Measurements from ENCODE around the gene FERMT3.
A peak's percentile ranks its signal among the peaks of the same experiment; 100 is the strongest.

The FERMT3 gene

GRCh38 chr11:64265176-64266160 is 58.9 kb downstream of the FERMT3 start:
- Histone ChIP-seq H3K36me3 (ENCODE audit: control insufficient read depth in 4 of 4, insufficient read depth in 4 of 4, low read length in 3 of 4) (peaks cover 0 to 50% (median 26%) of the 10 kb centered on the region in 4 experiments), H3K27me3 (replicated peaks in 2 of 5; ENCODE audit: control insufficient read depth in 4 of 5, insufficient read depth in 5 of 5, low read length in 4 of 5) (no peaks in the 10 kb centered on the region), H3K27ac (ENCODE audit: insufficient read depth in 1 of 2, low read depth in 1 of 2, low read length in 2 of 2, poor library complexity in 1 of 2, severe bottlenecking in 2 of 2) (no peak overlapping the region), H3K4me3 (ENCODE audit: control insufficient read depth in 1 of 7, extremely low read depth in 1 of 7, insufficient read depth in 4 of 7, low read depth in 2 of 7, low read length in 6 of 7) (no peak overlapping the region), H3K9me3 (ENCODE audit: control extremely low read depth in 1 of 5, control insufficient read depth in 4 of 5, insufficient read depth in 2 of 5, low read depth in 1 of 5, low read length in 4 of 5) (no peaks in the 10 kb centered on the region), H3K4me1 (ENCODE audit: control extremely low read depth in 1 of 4, control insufficient read depth in 4 of 4, insufficient read depth in 4 of 4, low read length in 3 of 4) (peaks cover 4 to 34% (median 28%) of the 10 kb centered on the region in 4 experiments)
- CTCF ChIA-PET, result interaction anchor here (0.6 to 11.4 kb wide), 6 partner anchors 11 to 60 kb away, joined by 3 to 106 read pairs (median 13); partner anchors contain the start of genes FERMT3, NUDT22, PLCB3 and PPP1R14B
- WGBS (ENCODE audit: insufficient coverage), result 96% methylated on average over 23 of the region's 35 CpGs
- POLR2A ChIA-PET, result no interaction called here
- DNase-seq, result no peak

GRCh38 chr11:64266339-64266738 is 59.8 kb downstream of the FERMT3 start:
- Histone ChIP-seq H3K27ac (ENCODE audit: insufficient read depth in 1 of 2, low read depth in 1 of 2, low read length in 2 of 2, poor library complexity in 1 of 2, severe bottlenecking in 2 of 2) (no peak overlapping the region), H3K4me3 (ENCODE audit: control insufficient read depth in 1 of 7, extremely low read depth in 1 of 7, insufficient read depth in 4 of 7, low read depth in 2 of 7, low read length in 6 of 7) (no peak overlapping the region), H3K9me3 (ENCODE audit: control extremely low read depth in 1 of 5, control insufficient read depth in 4 of 5, insufficient read depth in 2 of 5, low read depth in 1 of 5, low read length in 4 of 5) (no peaks in the 10 kb centered on the region), H3K36me3 (ENCODE audit: control insufficient read depth in 4 of 4, insufficient read depth in 4 of 4, low read length in 3 of 4) (peaks cover 0 to 46% (median 26%) of the 10 kb centered on the region in 4 experiments), H3K4me1 (ENCODE audit: control extremely low read depth in 1 of 4, control insufficient read depth in 4 of 4, insufficient read depth in 4 of 4, low read length in 3 of 4) (peaks cover 4 to 37% (median 32%) of the 10 kb centered on the region in 4 experiments), H3K27me3 (replicated peaks in 2 of 5; ENCODE audit: control insufficient read depth in 4 of 5, insufficient read depth in 5 of 5, low read length in 4 of 5) (no peaks in the 10 kb centered on the region)
- 98% methylated on average over 14 of the region's 15 CpGs for WGBS (ENCODE audit: insufficient coverage)
- ChIA-PET CTCF (interaction anchor here (0.6 to 11.4 kb wide), 4 partner anchors 12 to 67 kb away, joined by 3 to 106 read pairs (median 20); partner anchors contain the start of genes FERMT3, PLCB3 and PPP1R14B), POLR2A (no interaction called here)
- DNase-seq, result no peak

GRCh38 chr11:64267207-64267945 is 60.9 kb downstream of the FERMT3 start:
- POLR2A ChIA-PET, result interaction anchor here (0.6 to 1.4 kb wide), 3 partner anchors 17 to 290 kb away, joined by 3 to 4 read pairs (median 3); partner anchors contain the start of gene FERMT3
- peak overlapping the region; percentile 50 to 96 for H3K27ac ChIP-seq (ENCODE audit: insufficient read depth in 1 of 2, low read depth in 1 of 2, low read length in 2 of 2, poor library complexity in 1 of 2, severe bottlenecking in 2 of 2)
- CTCF ChIA-PET, result interaction anchor here (1.0 to 11.4 kb wide), 8 partner anchors 9 to 77 kb away, joined by 3 to 106 read pairs (median 14); partner anchors contain the start of genes CATSPERZ, FERMT3, PLCB3 and PPP1R14B

GRCh38 chr11:64268025-64268892 is 61.7 kb downstream of the FERMT3 start:
- Histone ChIP-seq H3K4me1 (ENCODE audit: control extremely low read depth in 1 of 4, control insufficient read depth in 4 of 4, insufficient read depth in 4 of 4, low read length in 3 of 4) (peaks cover 4 to 51% (median 41%) of the 10 kb centered on the region in 4 experiments), H3K36me3 (ENCODE audit: control insufficient read depth in 4 of 4, insufficient read depth in 4 of 4, low read length in 3 of 4) (peaks cover 0 to 34% (median 15%) of the 10 kb centered on the region in 4 experiments), H3K27ac (ENCODE audit: insufficient read depth in 1 of 2, low read depth in 1 of 2, low read length in 2 of 2, poor library complexity in 1 of 2, severe bottlenecking in 2 of 2) (peak overlapping the region; percentile 88 to 96), H3K9me3 (ENCODE audit: control extremely low read depth in 1 of 5, control insufficient read depth in 4 of 5, insufficient read depth in 2 of 5, low read depth in 1 of 5, low read length in 4 of 5) (no peaks in the 10 kb centered on the region), H3K27me3 (replicated peaks in 2 of 5; ENCODE audit: control insufficient read depth in 4 of 5, insufficient read depth in 5 of 5, low read length in 4 of 5) (no peaks in the 10 kb centered on the region), H3K4me3 (ENCODE audit: control insufficient read depth in 1 of 7, extremely low read depth in 1 of 7, insufficient read depth in 4 of 7, low read depth in 2 of 7, low read length in 6 of 7) (peak overlapping the region in 5 of 7 experiments; percentile 76 to 94 (median 87))
- POLR2A ChIA-PET, result interaction anchor here (0.5 to 3.9 kb wide), 6 partner anchors 16 to 291 kb away, joined by 3 to 30 read pairs (median 4); partner anchors contain the start of genes BAD, FERMT3, FKBP2 and GPR137
- WGBS (ENCODE audit: insufficient coverage), result 25% methylated on average over 18 of the region's 23 CpGs
- DNase-seq, result peak in 2 of 3 donors; percentile 18 to 27
- CTCF ChIA-PET, result interaction anchor here (0.8 to 11.4 kb wide), 13 partner anchors 10 to 78 kb away, joined by 3 to 106 read pairs (median 4); partner anchors contain the start of genes CATSPERZ, FERMT3, FKBP2 and PLCB3

More at GRCh38 chr11:64267207-64267945, 60.9 kb downstream of the FERMT3 start:
- Histone ChIP-seq H3K27me3 (replicated peaks in 2 of 5; ENCODE audit: control insufficient read depth in 4 of 5, insufficient read depth in 5 of 5, low read length in 4 of 5) (no peaks in the 10 kb centered on the region), H3K4me3 (ENCODE audit: control insufficient read depth in 1 of 7, extremely low read depth in 1 of 7, insufficient read depth in 4 of 7, low read depth in 2 of 7, low read length in 6 of 7) (peak overlapping the region in 3 of 7 experiments; percentile 32 to 87 (median 76)), H3K36me3 (ENCODE audit: control insufficient read depth in 4 of 4, insufficient read depth in 4 of 4, low read length in 3 of 4) (peaks cover 0 to 38% (median 21%) of the 10 kb centered on the region in 4 experiments), H3K9me3 (ENCODE audit: control extremely low read depth in 1 of 5, control insufficient read depth in 4 of 5, insufficient read depth in 2 of 5, low read depth in 1 of 5, low read length in 4 of 5) (no peaks in the 10 kb centered on the region), H3K4me1 (ENCODE audit: control extremely low read depth in 1 of 4, control insufficient read depth in 4 of 4, insufficient read depth in 4 of 4, low read length in 3 of 4) (peaks cover 4 to 47% (median 41%) of the 10 kb centered on the region in 4 experiments)
- 95% methylated on average over 17 of the region's 27 CpGs for WGBS (ENCODE audit: insufficient coverage)
- peak in 1 of 3 donors; percentile 16 for DNase-seq

GRCh38 chr11:64268893-64269539 is 62.5 kb downstream of the FERMT3 start:
- Histone ChIP-seq H3K4me3 (ENCODE audit: control insufficient read depth in 1 of 7, extremely low read depth in 1 of 7, insufficient read depth in 4 of 7, low read depth in 2 of 7, low read length in 6 of 7) (peak overlapping the region; percentile 76 to 94 (median 86)), H3K4me1 (ENCODE audit: control extremely low read depth in 1 of 4, control insufficient read depth in 4 of 4, insufficient read depth in 4 of 4, low read length in 3 of 4) (peaks cover 4 to 51% (median 41%) of the 10 kb centered on the region in 4 experiments), H3K27me3 (replicated peaks in 2 of 5; ENCODE audit: control insufficient read depth in 4 of 5, insufficient read depth in 5 of 5, low read length in 4 of 5) (no peaks in the 10 kb centered on the region), H3K36me3 (ENCODE audit: control insufficient read depth in 4 of 4, insufficient read depth in 4 of 4, low read length in 3 of 4) (peaks cover 0 to 26% (median 10%) of the 10 kb centered on the region in 4 experiments), H3K27ac (ENCODE audit: insufficient read depth in 1 of 2, low read depth in 1 of 2, low read length in 2 of 2, poor library complexity in 1 of 2, severe bottlenecking in 2 of 2) (peak overlapping the region; percentile 88 to 96), H3K9me3 (ENCODE audit: control extremely low read depth in 1 of 5, control insufficient read depth in 4 of 5, insufficient read depth in 2 of 5, low read depth in 1 of 5, low read length in 4 of 5) (no peaks in the 10 kb centered on the region)
- peak in 2 of 3 donors; percentile 31 to 42 for DNase-seq
- POLR2A ChIA-PET, result interaction anchor here (0.5 to 3.9 kb wide), 7 partner anchors 16 to 291 kb away, joined by 3 to 30 read pairs (median 4); partner anchors contain the start of genes BAD, FERMT3, FKBP2 and GPR137
- 0% methylated on average over 31 of the region's 34 CpGs for WGBS (ENCODE audit: insufficient coverage)
- CTCF ChIA-PET, result interaction anchor here (0.8 to 11.4 kb wide), 10 partner anchors 10 to 63 kb away, joined by 3 to 106 read pairs (median 9); partner anchors contain the start of genes CATSPERZ, FERMT3, FKBP2 and PLCB3
